Cerebellar cortex (tissue), 1 donor: Measurements from ENCODE around the gene ZNF879.

Experiments used
- DNase-seq: peaks from one replicate; pipeline ENCODE4 v3.0.0-alpha.2; 2015; ENCODE audit warnings: low spot score

The ZNF879 gene

DNA sequence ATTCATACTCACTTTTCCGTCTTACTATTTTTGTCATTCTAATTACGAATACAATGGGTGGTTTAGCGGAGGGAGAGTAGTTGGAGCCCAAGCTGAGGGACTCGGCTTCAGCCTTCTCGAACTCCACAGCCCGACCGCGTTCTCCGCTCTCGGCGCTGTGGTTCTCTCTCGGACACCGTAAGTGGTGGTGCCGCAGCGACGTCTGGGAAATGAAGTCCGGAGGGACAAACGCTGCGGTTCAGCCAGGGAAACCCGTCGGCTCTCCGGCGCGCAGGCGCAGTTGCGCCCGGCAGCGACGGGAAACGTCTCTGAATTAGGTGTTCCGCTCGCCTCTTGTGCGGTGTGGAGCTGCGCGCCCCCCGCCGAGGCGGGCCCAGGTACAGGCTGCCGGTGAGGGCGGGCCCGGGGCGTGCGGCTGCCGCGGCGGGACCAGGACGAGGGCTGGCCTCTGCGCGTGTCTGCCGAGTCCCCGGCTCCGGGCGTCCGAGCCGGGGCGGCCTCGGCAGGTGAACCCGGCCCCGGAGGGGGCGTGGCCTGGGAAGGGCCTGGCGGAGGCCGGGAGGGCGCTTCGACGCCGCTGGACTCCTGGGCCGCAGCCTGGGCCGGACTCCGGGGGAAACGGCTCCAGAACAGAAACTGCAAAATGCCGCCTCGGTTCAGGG lies at the start of gene ZNF879:
Gene ZNF879, plus strand, starts transcription at position 277 of the 662 bp plus-strand sequence. CDS start 1,201 bp downstream, outside the sequence.
- peak; percentile 95 for DNase-seq

- no peak for DNase-seq
Observed at GRCh38 chr5:178981381-178981780, 42.2 kb upstream of the ZNF879 start.

DNA sequence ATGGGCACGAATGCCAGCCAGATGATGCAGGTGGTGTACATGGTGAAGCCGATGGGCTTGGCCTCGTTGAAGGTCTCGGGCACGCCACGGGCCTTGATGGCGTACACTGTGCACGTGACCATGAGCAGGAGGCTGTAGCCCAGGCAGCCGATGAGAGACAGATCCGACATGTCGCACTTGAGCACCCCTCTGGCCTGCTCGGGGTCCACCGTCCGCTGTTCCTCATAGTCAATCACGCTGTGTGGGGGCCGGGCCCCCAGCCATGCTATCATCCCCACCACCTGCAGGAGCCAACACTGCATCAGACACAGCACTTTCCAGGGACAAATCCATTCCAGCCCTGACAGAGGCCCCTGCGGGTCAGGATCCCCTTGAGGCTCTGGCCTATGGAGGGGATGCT lies 40.7 kb upstream of the ZNF879 start:
- no peak for DNase-seq

DNA sequence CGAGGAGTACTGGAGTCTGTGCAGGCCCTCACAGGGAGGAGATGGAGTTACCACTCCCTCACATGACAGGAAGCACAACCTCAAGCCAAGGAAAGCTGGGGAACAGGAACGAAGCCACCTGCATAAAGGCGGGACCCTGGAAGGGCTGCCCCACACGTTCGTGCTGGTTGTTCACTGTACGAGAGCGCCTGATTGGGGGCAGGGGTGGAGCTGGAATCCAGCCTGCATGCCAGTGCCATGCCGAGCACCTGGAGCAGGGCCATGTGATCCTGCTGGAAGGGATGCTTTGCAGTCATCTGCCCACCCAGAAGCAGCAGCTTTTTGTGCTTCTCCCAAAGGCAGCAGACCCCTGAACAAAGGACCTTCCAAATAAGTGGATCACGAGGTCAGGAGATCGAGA lies 39.9 kb upstream of the ZNF879 start:
- no peak for DNase-seq

DNA sequence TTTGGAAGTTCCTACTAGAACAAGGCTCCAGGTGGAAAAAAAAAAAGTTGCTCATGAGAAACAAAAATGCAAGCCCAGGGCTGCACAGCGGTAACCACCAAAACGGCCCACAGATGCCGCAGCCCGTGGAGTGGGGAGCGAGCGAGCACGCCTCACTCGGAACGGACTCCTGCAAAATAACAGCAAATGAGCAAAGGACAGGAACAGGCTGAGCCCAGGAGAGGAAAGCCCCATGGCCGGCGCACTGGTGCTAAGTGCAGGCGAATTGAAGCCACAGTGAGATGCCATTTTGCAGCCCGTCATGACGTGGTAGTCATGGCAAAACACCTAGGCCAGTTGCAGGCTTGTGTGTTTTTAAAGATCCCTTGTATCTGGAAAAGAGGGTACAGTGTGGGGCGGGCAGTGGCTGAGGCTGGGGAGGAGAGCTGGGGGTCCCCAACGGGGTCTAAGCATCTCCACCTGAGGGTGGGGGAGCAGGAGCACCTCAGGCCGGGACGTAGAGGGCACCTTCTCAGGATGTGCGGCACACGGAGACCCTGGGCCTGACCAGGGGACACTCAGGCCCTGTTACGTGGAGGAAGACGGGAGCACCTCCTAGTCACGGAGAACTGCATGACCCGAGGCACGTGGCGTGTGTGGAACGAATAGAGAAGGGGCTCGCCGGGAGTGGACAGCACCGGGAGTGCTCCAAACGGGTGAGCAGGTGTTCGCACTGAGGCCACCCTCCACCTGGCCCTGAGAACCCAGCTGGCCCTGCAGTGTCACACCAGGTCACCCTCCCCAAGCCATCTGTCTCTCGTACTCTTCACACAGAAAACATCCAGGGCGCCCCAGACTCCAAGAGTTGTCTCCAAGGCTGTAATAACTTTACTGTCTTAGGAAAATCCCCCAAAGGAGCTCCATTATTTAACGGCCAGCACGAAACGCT lies 39.2 kb upstream of the ZNF879 start:
- DNase-seq: no peak

- DNase-seq: no peak
Observed at GRCh38 chr5:178986326-178986960, 37.2 kb upstream of the ZNF879 start.

GRCh38 chr5:178988436-178989220 lies 35.0 kb upstream of the ZNF879 start:
- no peak for DNase-seq

DNA sequence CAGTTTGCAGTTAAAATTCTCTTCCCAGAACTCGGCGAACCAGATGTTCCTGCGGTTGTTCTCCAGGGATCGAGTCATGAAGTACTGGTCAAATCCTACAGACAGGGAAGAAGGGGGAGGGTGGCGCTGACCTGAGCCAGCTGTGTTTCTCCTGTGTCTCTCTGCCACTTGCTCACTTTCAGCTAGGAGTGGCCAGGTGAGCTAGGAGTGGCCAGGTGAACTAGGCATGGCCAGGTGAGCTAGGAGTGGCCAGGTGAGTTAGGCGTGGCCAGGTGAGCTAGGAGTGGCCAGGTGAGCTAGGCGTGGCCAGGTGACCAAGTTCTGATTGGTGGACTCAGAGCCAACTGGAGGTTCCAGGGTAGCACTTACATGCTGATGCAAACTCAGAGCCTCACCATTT lies 34.3 kb upstream of the ZNF879 start:
- DNase-seq: no peak

DNA sequence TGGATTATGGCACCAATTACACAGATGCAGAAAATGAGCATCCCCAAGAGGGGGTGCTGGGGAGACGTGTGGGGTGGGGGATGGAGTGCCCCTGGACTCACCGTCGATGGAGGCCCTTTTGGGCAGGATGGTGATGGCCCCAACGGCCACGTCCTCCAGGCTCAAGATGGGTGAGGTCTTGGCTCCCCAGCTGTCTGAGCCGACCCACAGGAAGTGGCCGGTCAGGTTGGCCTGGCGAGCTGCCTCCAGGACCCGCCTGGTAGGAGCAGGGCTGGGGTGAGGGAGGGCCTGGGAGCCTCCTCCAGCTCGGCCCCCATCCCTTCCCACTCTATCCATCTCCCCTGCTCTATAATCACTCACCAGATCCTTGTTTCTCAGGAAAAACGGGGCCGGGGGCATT lies 33.1 kb upstream of the ZNF879 start:
- DNase-seq: no peak

GRCh38 chr5:178991190-178992145 lies 32.1 kb upstream of the ZNF879 start:
- DNase-seq: no peak

- DNase-seq: no peak
Observed at GRCh38 chr5:178992291-178992895, 31.2 kb upstream of the ZNF879 start.

DNA sequence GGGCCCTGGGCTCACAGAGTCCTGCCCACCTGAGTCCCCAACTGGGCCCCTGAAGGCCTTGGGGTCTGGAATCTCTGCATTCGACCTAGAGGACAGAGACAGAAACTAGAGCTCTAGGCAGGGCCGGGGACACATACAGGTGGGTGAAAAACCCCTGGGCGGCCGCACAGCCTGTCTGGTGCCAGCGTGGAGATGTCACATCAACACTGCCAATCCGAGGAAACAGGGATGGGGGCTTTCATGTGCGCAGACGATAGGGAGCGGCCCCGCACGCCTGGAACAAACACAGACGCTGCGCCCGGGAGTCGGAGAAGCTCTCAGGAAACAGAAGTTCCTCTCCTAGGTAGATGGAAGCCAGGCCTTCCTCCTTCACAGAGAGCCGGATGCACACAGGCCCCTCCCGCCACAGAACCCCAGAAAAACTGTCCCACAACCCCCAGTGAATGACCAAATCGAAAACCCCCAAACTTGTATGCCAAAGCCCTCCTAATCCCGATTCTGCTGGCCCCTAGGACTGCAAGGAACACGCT lies 30.3 kb upstream of the ZNF879 start:
- no peak for DNase-seq

DNA sequence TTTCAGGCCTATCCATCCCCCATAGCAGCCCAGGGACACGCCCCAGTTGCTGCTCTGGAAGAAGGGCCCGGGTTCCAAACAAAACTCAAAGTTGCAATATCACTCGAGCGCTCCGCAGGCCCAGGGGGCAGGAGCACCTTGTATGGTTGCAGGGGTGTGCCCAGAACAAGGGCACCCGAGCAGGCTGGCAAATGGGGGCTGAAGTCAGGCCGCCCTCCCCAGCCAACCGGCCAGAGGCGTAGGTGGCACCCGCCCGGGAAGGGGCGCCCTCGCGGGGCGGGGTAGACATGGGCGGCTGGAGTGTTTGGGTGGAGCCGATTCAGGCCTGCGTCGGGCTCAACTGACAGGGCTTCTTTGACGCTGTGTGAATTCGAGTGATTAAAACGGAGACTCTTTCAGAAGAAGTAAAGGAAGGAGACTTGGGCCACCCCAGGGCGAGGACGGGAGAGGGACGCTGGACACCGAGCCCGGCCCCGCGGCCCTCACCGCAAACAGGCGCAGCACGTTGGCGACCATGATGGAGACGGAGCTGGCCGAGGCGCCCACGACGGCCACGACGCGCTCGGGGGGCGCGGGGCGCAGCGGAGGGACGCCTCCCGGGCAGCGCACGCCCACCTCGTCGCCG lies 29.5 kb upstream of the ZNF879 start:
- no peak for DNase-seq

DNA sequence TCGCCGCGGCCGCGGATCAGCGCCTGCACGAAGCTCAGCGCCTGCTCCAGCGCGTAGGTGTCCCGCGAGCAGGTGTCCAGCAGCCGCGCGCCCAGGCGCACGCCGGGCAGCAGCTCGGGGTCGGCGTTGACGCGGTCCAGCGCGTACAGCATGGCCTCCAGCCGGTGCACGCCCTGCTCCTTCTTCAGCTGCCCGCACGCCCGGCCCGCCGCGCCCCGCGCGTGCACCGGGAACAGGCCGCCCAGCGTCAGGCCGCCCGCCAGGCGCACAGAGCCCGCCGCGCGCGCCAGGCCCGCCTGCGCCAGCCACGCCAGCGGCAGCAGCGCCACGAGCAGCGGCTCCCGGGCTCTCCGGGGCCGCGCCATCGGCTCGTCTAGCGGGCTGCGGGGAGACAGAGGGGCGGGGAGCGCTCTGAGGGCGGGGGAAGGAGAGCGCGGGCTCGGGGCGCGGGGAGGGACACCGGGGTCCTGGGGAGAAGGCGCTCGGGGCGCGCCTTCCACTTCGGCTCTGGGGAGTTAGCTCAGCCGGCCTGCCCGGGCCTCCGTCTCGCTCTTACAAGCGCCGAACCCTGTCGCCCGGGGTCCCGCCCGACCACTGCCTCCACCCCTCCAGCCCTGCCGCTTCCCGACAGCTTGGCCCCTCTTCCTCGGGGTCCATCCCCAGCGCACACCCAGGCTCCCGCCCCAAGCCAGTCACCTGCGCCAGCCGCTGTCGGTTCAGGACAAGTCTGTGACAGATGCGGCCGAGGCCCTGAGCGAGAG lies 28.8 kb upstream of the ZNF879 start, which contains the start of gene GRM6:
Gene GRM6, minus strand, starts transcription at position 741 of the 761 bp plus-strand sequence. Its CDS starts 376 bp downstream, at position 365.
- no peak for DNase-seq

DNA sequence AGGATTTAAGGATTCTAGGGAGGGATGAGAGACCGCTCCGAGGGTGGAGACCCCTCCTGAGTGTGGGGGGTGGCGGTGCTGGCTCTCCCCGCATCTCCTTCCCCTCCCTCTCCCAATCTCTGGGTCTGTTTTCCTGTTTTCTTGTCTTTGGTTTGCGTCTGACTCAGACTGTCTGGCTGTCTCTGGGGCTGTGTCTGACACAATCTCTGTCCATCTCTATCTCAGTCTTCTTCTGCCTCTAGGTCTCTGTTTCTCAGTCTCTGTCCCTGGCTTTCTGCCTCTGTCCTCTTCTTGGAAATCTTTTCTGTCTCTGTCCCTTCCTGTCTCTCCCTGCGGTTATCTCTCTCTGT lies 28.3 kb upstream of the ZNF879 start:
- no peak for DNase-seq

GRCh38 chr5:178996156-178996555 lies 27.4 kb upstream of the ZNF879 start:
- DNase-seq: no peak

- DNase-seq: no peak
Observed at GRCh38 chr5:178997191-178997590, 26.4 kb upstream of the ZNF879 start.

GRCh38 chr5:178998441-178998840 lies 25.2 kb upstream of the ZNF879 start:
- DNase-seq: no peak

DNA sequence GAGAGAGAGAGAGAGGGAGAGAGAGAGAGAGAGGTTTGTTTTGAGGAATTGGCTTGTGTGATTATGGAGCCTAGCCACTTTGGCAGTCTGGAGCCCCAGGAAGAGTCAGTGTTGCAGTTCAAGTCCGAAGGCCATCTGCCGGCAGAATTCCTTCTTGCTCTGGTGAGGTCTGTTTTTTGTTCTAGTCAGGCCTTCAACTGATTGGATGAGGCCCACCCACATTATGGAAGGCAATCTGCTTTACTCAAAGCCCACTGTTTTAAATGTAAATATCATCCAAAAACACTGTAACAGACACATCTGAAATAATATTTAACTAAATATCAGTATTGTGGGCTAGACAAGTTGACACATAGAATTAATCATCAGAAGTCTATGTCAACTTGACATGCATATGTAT lies 17.0 kb upstream of the ZNF879 start:
- DNase-seq: no peak
